ENCODE data around the gene CFAP161.

Gene CFAP161

DNA sequence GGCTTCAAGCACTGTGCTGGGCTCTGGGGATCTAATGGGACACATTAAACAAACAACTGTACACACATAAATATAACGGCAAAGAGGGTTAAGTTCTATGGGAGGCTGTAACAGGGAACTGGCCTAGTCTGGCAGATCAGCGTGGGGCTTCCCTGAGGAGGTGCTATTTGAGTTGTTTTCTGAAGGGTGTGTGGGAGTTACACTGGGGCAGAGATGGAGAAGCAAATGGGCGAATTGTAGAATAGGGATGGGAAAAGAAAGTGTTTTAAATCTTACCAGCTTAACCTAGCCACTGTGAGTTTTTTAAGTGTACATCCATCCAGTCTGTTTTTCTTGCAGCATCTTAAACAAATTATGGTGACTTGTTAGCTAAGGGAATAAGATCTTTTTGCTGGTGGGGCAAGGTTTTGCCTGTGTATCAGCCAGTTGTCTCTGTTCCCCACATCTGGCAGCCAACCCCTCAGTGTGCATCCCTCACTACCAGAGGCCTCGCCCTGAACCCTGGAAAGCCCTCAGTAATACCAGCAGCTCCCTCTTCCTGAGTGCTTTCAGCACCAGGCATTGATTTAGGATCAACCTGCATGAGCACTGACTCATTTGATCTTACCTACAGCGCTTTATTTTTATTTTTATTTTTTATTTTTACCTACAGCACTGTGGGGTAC, 51.7 kb downstream of the CFAP161 start:
- no peak for DNase-seq

- DNase-seq: no peak
These were observed 54.3 kb downstream of the CFAP161 start for GRCh38 chr15:81188354-81188753.

DNA sequence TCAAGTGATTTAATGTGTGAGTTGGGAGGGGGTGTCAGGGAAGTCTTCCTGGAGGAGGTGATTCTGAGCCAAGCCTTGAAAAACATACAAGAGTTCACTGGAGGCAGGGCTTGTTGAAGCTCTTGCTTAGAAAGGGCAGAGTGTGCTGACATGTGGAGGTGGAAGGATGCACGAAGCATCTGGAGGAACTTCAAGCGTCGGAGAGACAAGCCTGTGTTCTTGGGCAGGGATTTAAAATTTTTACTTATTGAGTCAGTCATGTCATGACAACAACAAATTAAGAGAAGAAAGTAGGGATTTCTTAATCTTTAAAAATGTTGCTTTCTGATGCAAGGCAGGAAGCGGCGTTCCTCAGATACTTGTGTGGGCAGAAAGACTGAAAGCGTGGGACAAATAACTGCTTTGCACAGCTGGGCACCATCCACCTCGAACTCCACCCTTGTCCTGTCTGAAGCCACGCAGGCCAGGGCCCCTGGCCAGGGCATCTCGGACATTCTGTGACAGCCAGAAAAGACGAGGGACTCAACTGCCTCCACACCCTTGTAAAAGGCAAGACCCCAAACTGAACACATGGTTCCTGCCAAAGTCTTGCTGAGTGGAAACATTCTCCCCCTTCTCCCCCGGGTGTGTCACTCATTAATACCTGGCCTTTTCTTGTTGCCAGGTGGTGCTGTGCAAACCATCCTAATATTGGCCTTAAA, 55.7 kb downstream of the CFAP161 start:
- no peak for DNase-seq

DNA sequence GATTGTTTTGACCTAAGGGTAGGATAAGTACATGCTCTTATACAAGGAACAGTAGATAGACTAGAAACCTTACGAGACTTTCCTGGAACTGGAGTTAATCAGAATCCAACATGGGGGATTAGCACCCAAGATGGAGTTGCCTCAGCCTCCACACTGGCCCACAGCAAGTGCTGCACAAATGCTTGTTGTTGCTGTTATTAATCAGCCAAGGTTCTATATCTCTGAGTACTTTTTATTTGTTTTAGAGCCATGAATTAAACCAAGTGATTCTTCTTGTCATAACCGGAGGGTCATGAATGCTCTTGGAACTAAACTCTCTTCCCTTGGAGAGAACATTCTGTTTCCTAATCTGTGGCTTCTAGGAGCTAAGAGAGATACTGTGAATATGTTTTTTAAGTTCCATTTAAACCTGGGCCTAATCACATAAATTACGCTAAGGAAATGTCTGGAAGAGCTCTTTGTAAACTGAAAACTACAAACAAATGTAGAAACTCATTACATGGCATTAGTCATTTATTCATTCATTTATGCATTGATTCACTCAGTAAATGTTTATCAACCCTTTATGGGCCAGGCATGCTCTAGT, 56.9 kb downstream of the CFAP161 start:
- DNase-seq: no peak

- DNase-seq: no peak
These were observed 57.6 kb downstream of the CFAP161 start for GRCh38 chr15:81191701-81192100.

- no peak for DNase-seq
These were observed 60.7 kb downstream of the CFAP161 start for GRCh38 chr15:81194723-81195122.

GRCh38 chr15:81195339-81195864, 61.3 kb downstream of the CFAP161 start:
- DNase-seq: no peak

DNA sequence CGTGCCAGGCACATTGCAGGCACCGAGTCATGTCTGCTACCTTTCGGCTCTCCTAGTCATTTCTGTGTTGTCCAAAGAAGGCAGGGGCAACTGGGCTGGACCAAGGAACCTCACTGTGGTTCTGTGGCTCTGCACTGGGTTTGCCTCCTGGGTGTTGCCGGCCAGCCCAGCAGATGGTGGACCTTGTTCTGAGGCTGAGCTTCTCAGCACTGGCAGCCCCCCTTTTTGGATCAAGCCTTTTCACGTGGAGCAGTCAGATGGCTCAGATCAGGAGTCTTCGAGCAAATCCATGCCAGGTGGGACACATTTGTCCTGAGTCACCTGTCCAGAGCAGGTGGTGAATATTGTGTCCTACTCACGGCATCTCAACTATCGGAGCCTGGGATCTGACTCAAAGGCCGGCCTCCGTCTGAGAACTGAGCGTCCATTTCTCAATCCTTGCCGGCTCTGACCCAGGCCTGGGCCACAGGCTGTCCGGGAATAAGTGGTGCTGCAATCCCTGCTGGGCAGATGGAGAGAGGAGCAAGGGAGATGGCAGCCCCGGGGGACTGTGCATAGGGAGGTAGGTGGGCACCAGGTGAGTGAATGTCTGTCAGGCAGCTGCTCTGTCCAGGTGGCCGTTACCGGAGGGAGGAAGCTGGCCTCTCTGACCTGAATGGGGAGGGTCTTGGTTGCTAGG, 62.6 kb downstream of the CFAP161 start, which contains the start of gene IL16:
Gene IL16, plus strand, starts transcription at position 304 of the 679 bp plus-strand sequence. CDS start 28,521 bp downstream, outside the sequence.
- no peak for DNase-seq

- DNase-seq: no peak
These were observed 63.2 kb downstream of the CFAP161 start for GRCh38 chr15:81197255-81197630.

DNA sequence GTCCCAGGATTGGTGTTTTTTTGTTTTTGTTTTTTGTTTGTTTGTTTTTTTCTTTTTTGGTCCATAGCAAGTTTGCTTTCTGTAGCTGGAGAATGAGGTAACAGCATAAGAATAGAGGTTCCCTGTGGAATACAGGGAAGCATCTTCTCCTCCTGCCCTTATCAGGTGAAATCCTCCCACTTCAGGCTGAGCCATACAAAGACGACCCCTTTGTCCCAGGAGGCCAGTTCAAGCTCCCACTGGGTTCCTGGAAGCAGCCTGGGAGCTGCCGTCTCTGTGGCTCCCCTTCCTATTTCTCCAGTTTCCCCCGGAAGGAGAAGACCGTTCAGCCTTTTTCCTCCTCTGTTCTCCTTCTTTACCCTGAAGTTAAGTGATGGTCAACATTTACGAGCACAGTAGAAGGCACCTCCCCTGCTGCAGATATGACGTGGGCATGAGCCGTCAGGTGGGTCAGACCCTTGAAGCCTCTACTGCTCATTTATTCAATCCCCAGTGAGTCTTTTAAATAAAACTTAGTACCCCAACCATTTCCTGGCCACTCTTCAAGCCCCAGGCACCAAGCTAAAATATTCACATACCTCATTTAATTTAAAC, 63.7 kb downstream of the CFAP161 start:
- no peak for DNase-seq

All from CD4-positive, alpha-beta T cell treated with Interleukin-17A for 4 hours (primary cell).